OCI-LY7 (cell line): ENCODE data around the gene KCNQ1OT1. TPM values are rescaled to one million over a fixed set of nuclear protein-coding genes. Genes with fewer than 3 reads are reported as not detected.

Source experiments
- BruUV-seq: library from RNA; stranded (reverse); fragments of 400-500 nt; replicated peaks from 2 replicates; lab custom pipeline; 2021; lab: Mats Ljungman, UMichigan
- CTCF ChIA-PET: fragments of 300-600 bp; sonication (Branson Sonifier 250); formaldehyde crosslinking; loops from one replicate; lab custom pipeline; 2022; ENCODE audit warnings: antibody characterized with exemption; ENCODE audit not compliant: unreplicated experiment; lab: Charles Lee
- POLR2A ChIA-PET: fragments of 300-600 bp; sonication (Branson Sonifier 250); formaldehyde crosslinking; loops from one replicate; lab custom pipeline; 2022; ENCODE audit warnings: antibody characterized with exemption; lab: Charles Lee
- DNase-seq: peaks from one replicate; pipeline ENCODE4 v3.0.0-alpha.2; 2015; ENCODE audit warnings: low spot score
- H2AFZ ChIP-seq: fragments of 200-600 bp; sonication (generic), shearing (Covaris generic); 2 replicates; pipeline ENCODE4 v1.6.1; 2014; ENCODE audit warnings: mild to moderate bottlenecking, antibody characterized with exemption, low read length, moderate library complexity
- H3K27ac ChIP-seq: fragments of 200-600 bp; sonication (generic); 2 replicates; pipeline ENCODE4 v1.5.1; 2014; ENCODE audit warnings: mixed run types, low read depth, mild to moderate bottlenecking, moderate library complexity, low read length, inconsistent platforms; ENCODE audit not compliant: poor library complexity, severe bottlenecking
- H3K36me3 ChIP-seq: fragments of 200-600 bp; sonication (generic); 2 replicates; pipeline ENCODE4 v1.6.1; 2014; ENCODE audit warnings: mild to moderate bottlenecking, antibody characterized with exemption, low read length, moderate library complexity, mixed read lengths; ENCODE audit not compliant: insufficient read depth
- H3K4me1 ChIP-seq: fragments of 200-600 bp; sonication (generic); 2 replicates; pipeline ENCODE4 v1.5.1; 2014; ENCODE audit warnings: mild to moderate bottlenecking, low read length; ENCODE audit not compliant: insufficient read depth, poor library complexity, severe bottlenecking
- H3K4me2 ChIP-seq: fragments of 200-600 bp; sonication (generic); 2 replicates; pipeline ENCODE4 v1.6.1; 2014; ENCODE audit warnings: mild to moderate bottlenecking, low read length
- H3K4me3 ChIP-seq: fragments of 200-600 bp; sonication (generic); 2 replicates; pipeline ENCODE4 v1.5.1; 2014; ENCODE audit warnings: mild to moderate bottlenecking, low read depth, low read length; ENCODE audit not compliant: poor library complexity, severe bottlenecking
- H3K79me2 ChIP-seq: fragments of 200-600 bp; sonication (generic); 2 replicates; pipeline ENCODE4 v1.6.1; 2016; ENCODE audit warnings: low read depth, mild to moderate bottlenecking, low read length, moderate library complexity, mixed read lengths; ENCODE audit not compliant: insufficient read depth
- H3K9me2 ChIP-seq: fragments of 200-600 bp; sonication (generic); 2 replicates; pipeline ENCODE4 v1.6.1; 2016; ENCODE audit warnings: mild to moderate bottlenecking, low read length, mixed read lengths; ENCODE audit not compliant: insufficient read depth
- H3K9me3 ChIP-seq: fragments of 200-600 bp; sonication (generic); 2 replicates; pipeline ENCODE4 v1.6.1; 2014; ENCODE audit warnings: mild to moderate bottlenecking, mixed run types, low read length, mixed read lengths
- H4K20me1 ChIP-seq: fragments of 200-600 bp; sonication (generic); 2 replicates; pipeline ENCODE4 v1.6.1; 2014; ENCODE audit warnings: mild to moderate bottlenecking, antibody characterized with exemption, low read length, moderate library complexity, mixed read lengths; ENCODE audit not compliant: insufficient read depth
- CTCF ChIP-seq: fragments of 200-600 bp; sonication (generic); conservative IDR thresholded peaks from 2 replicates; pipeline ENCODE4 v1.5.1; 2014; ENCODE audit warnings: mild to moderate bottlenecking, antibody characterized with exemption, low read length, moderate library complexity, mixed read lengths
- EZH2phosphoT487 ChIP-seq: fragments of 200-600 bp; sonication (generic); IDR thresholded peaks from 2 replicates; pipeline ENCODE4 v1.6.1; 2018; ENCODE audit warnings: low read depth, borderline replicate concordance, mild to moderate bottlenecking, mixed run types, antibody characterized with exemption, low read length, moderate library complexity, mixed read lengths
- intact Hi-C: fragments of 100-400 bp; cut with micrococcal nuclease; formaldehyde crosslinking; loops from one replicate; pipeline ENCODE4 v1.10.0; 2022; ENCODE audit not compliant: unreplicated experiment
- total RNA-seq, 2 experiments: library from RNA; depleted of rRNA in 1 of 2; stranded (reverse); fragments of >200 nt in 1 of 2; shearing (Covaris generic) in 1 of 2; gene quantifications; 2 replicates each; pipeline ENCODE4 v1.2.3, GENCODE V29; 2014 to 2022

Gene KCNQ1OT1
- total RNA-seq, 2 experiments from 2014 or later: 2.9 to 3.4 TPM

- no TSS peak for BruUV-seq
- Histone ChIP-seq H3K4me2 (no peak overlapping the region), H3K4me1 (peaks cover 14% of the 10 kb centered on the region), H3K79me2 (no peaks in the 10 kb centered on the region), H3K27ac (no peak overlapping the region), H2AFZ (no peak overlapping the region), H3K9me2 (no peaks in the 10 kb centered on the region), H3K36me3 (no peaks in the 10 kb centered on the region), H3K4me3 (no peak overlapping the region), H3K9me3 (no peaks in the 10 kb centered on the region), H4K20me1 (peaks cover 5% of the 10 kb centered on the region; the same call in 1 of the 2 replicates)
- ChIA-PET CTCF (no interaction called here), POLR2A (no interaction called here)
- intact Hi-C loops: no loop called here
- no peak for DNase-seq
- TF ChIP-seq CTCF (no peak), EZH2phosphoT487 (no peak)
Measured at GRCh38 chr11:2683806-2684205, 16.0 kb downstream of the KCNQ1OT1 start.

GRCh38 chr11:2681408-2682145 is 18.2 kb downstream of the KCNQ1OT1 start:
- CTCF ChIA-PET: interaction anchor here (0.6 kb wide), 1 partner anchor 149 kb away, joined by 3 read pairs; no protein-coding TSS in a partner anchor
- no peak for DNase-seq
- intact Hi-C loops: no loop called here
- Histone ChIP-seq H3K4me3 (no peak overlapping the region), H3K4me2 (no peak overlapping the region; the same call in 1 of the 2 replicates), H2AFZ (no peak overlapping the region), H3K4me1 (peaks cover 26% of the 10 kb centered on the region), H3K9me3 (no peaks in the 10 kb centered on the region), H3K79me2 (no peaks in the 10 kb centered on the region), H3K27ac (no peak overlapping the region), H3K9me2 (no peaks in the 10 kb centered on the region), H3K36me3 (no peaks in the 10 kb centered on the region), H4K20me1 (peaks cover 12% of the 10 kb centered on the region; the same call in 1 of the 2 replicates)
- POLR2A ChIA-PET: interaction anchor here (1.0 kb wide), 1 partner anchor 9 kb away, joined by 3 read pairs; no protein-coding TSS in a partner anchor
- no TSS peak for BruUV-seq
- TF ChIP-seq EZH2phosphoT487: no peak
- TF ChIP-seq CTCF: no peak
